ENCODE results near the gene PPP3R1. TPM values are rescaled to one million over a fixed set of nuclear protein-coding genes. Genes with fewer than 3 reads are reported as not detected.

Gene PPP3R1
- total RNA-seq, 1 experiment from 2014 or later, result 74.2 TPM

- no peak for TF ChIP-seq CTCF (conservative IDR thresholded peaks at IDR 0.05)
- Mint-ChIP-seq H3K27me3 (ENCODE audit: low read depth) (no peaks in the 10 kb centered on the region; the same call in 1 of the 2 replicates), H3K4me3 (no peak overlapping the region), H3K9me3 (no peaks in the 10 kb centered on the region), H3K27ac (no peak overlapping the region), H3K36me3 (ENCODE audit: insufficient read depth in 1 of 3, low read depth in 3 of 3) (no peaks in the 10 kb centered on the region), H3K4me1 (peaks cover 3 to 12% of the 10 kb centered on the region in 2 experiments; a peak in 1 of 4 replicates)
- H3T11ph ChIP-seq (ENCODE audit: low read length), result no peak overlapping the region
- no peak overlapping the region for H3K18ac ChIP-seq (ENCODE audit: insufficient read length, low read depth, low read length)
- no peak overlapping the region for H2BK15ac ChIP-seq (ENCODE audit: low read depth, low read length)
- H2AK5ac ChIP-seq (ENCODE audit: insufficient read length, low read length), result no peak overlapping the region
- DNase-seq, result no peak
- WGBS (ENCODE audit: extremely low coverage, insufficient read length, low lambda C conversion rate), result no CpG with 5 or more reads among the region's 2 CpGs
- H4K5ac ChIP-seq (ENCODE audit: insufficient read length, low read depth, low read length), result no peak overlapping the region
- H3K9me3 ChIP-seq (ENCODE audit: control insufficient read depth, low read depth, low read length), result no peaks in the 10 kb centered on the region
- no peak overlapping the region for H4K8ac ChIP-seq (replicated peaks; ENCODE audit: insufficient read length, low read depth, low read length)
- no peak overlapping the region for H3K23ac ChIP-seq (ENCODE audit: insufficient read length, low read depth, low read length)
- H2BK5ac ChIP-seq (ENCODE audit: insufficient read length, low read length), result no peak overlapping the region
- no peak overlapping the region for H3K56ac ChIP-seq (ENCODE audit: insufficient read length, low read depth, low read length)
- no peaks in the 10 kb centered on the region for H3K79me2 ChIP-seq (ENCODE audit: insufficient read depth, low read length)
- H3K23me2 ChIP-seq (ENCODE audit: insufficient read length, low read depth, low read length, poor library complexity, severe bottlenecking), result no peaks in the 10 kb centered on the region
- no peaks in the 10 kb centered on the region for H4K20me1 ChIP-seq (ENCODE audit: control insufficient read depth, insufficient read depth, insufficient read length)
- H3K4me2 ChIP-seq (ENCODE audit: insufficient read depth, insufficient read length, low read length), result no peak overlapping the region
- no peak overlapping the region for H3K9ac ChIP-seq (ENCODE audit: extremely low read depth, insufficient read length, low read length)
- H2BK120ac ChIP-seq (ENCODE audit: low read depth, low read length, poor library complexity, severe bottlenecking), result no peak overlapping the region
- H2BK20ac ChIP-seq (ENCODE audit: low read depth, low read length, poor library complexity, severe bottlenecking), result no peak overlapping the region
- H2BK12ac ChIP-seq (ENCODE audit: insufficient read length, low read depth, low read length), result no peak overlapping the region
- no peak overlapping the region for H4K91ac ChIP-seq (ENCODE audit: insufficient read length, low read depth, low read length)
- H3K4ac ChIP-seq (ENCODE audit: low read depth, low read length), result no peak overlapping the region
- no peaks in the 10 kb centered on the region for H3K79me1 ChIP-seq (ENCODE audit: insufficient read depth, low read depth, low read length, poor library complexity, severe bottlenecking)
- no peak overlapping the region for H3K27ac ChIP-seq (ENCODE audit: insufficient read length, low read depth, low read length)
- no peaks in the 10 kb centered on the region for H3K27me3 ChIP-seq (ENCODE audit: insufficient read depth, low read length)
- peaks cover 2% of the 10 kb centered on the region; the same call in 1 of the 2 replicates for H3K4me1 ChIP-seq (ENCODE audit: insufficient read depth, low read length)
- no peak overlapping the region for H2AFZ ChIP-seq (ENCODE audit: low read length)
- H3K14ac ChIP-seq (ENCODE audit: insufficient read depth, low read length), result no peak overlapping the region
Measured at GRCh38 chr2:68272246-68272994, 20.1 kb upstream of the PPP3R1 start.

Measured in H9 (cell line).